ENCODE results near the gene SNX22.
A peak's percentile ranks its signal among the peaks of the same experiment; 100 is the strongest.

The SNX22 gene

GRCh38 chr15:64146041-64146440, 5.5 kb upstream of the SNX22 start:
- peaks cover 5 to 48% (median 34%) of the 10 kb centered on the region in 5 donors for H3K36me3 ChIP-seq (ENCODE audit: control insufficient read depth in 5 of 5, insufficient read depth in 5 of 5, low read length in 5 of 5)
- H3K4me1 ChIP-seq (ENCODE audit: control insufficient read depth in 5 of 5, insufficient read depth in 5 of 5, low read length in 5 of 5), result peaks cover 0 to 24% (median 13%) of the 10 kb centered on the region in 5 donors
- no peaks in the 10 kb centered on the region for H3K27me3 ChIP-seq (ENCODE audit: control insufficient read depth in 5 of 5, insufficient read depth in 4 of 5, low read length in 5 of 5)
- no peak overlapping the region for H3K4me3 ChIP-seq (ENCODE audit: low read depth in 1 of 5, low read length in 5 of 5)
- H3K27ac ChIP-seq (ENCODE audit: low read depth, low read length), result no peak overlapping the region
- H3K9me3 ChIP-seq (ENCODE audit: control insufficient read depth in 5 of 5, low read length in 5 of 5), result no peaks in the 10 kb centered on the region
- no peak overlapping the region for H3K9ac ChIP-seq (ENCODE audit: low read length in 5 of 5)

- Histone ChIP-seq H3K9ac (ENCODE audit: low read length in 5 of 5) (no peak overlapping the region), H3K4me3 (ENCODE audit: low read depth in 1 of 5, low read length in 5 of 5) (no peak overlapping the region), H3K4me1 (ENCODE audit: control insufficient read depth in 5 of 5, insufficient read depth in 5 of 5, low read length in 5 of 5) (peaks cover 0 to 23% (median 16%) of the 10 kb centered on the region in 5 donors), H3K9me3 (ENCODE audit: control insufficient read depth in 5 of 5, low read length in 5 of 5) (no peaks in the 10 kb centered on the region), H3K27me3 (ENCODE audit: control insufficient read depth in 5 of 5, insufficient read depth in 4 of 5, low read length in 5 of 5) (no peaks in the 10 kb centered on the region), H3K27ac (ENCODE audit: low read depth, low read length) (no peak overlapping the region), H3K36me3 (ENCODE audit: control insufficient read depth in 5 of 5, insufficient read depth in 5 of 5, low read length in 5 of 5) (peaks cover 5 to 44% (median 31%) of the 10 kb centered on the region in 5 donors)
Observed at GRCh38 chr15:64146520-64146884, 5.0 kb upstream of the SNX22 start.

- peaks cover 0 to 5% (median 3%) of the 10 kb centered on the region in 5 donors for H3K27me3 ChIP-seq (ENCODE audit: control insufficient read depth in 5 of 5, insufficient read depth in 4 of 5, low read length in 5 of 5)
- H3K4me3 ChIP-seq (ENCODE audit: low read depth in 1 of 5, low read length in 5 of 5), result no peak overlapping the region
- H3K9me3 ChIP-seq (ENCODE audit: control insufficient read depth in 5 of 5, low read length in 5 of 5), result no peaks in the 10 kb centered on the region
- H3K4me1 ChIP-seq (ENCODE audit: control insufficient read depth in 5 of 5, insufficient read depth in 5 of 5, low read length in 5 of 5), result peaks cover 0 to 28% (median 22%) of the 10 kb centered on the region in 5 donors
- H3K36me3 ChIP-seq (ENCODE audit: control insufficient read depth in 5 of 5, insufficient read depth in 5 of 5, low read length in 5 of 5), result peaks cover 5 to 38% (median 25%) of the 10 kb centered on the region in 5 donors
- H3K9ac ChIP-seq (ENCODE audit: low read length in 5 of 5), result no peak overlapping the region
- H3K27ac ChIP-seq (ENCODE audit: low read depth, low read length), result no peak overlapping the region
Observed at GRCh38 chr15:64146885-64147681, 4.4 kb upstream of the SNX22 start.

GRCh38 chr15:64148168-64148567, 3.4 kb upstream of the SNX22 start:
- no peaks in the 10 kb centered on the region for H3K9me3 ChIP-seq (ENCODE audit: control insufficient read depth in 5 of 5, low read length in 5 of 5)
- no peak overlapping the region for H3K27ac ChIP-seq (ENCODE audit: low read depth, low read length)
- H3K4me1 ChIP-seq (ENCODE audit: control insufficient read depth in 5 of 5, insufficient read depth in 5 of 5, low read length in 5 of 5), result peaks cover 2 to 39% (median 33%) of the 10 kb centered on the region in 5 donors
- no peak overlapping the region for H3K9ac ChIP-seq (ENCODE audit: low read length in 5 of 5)
- no peak overlapping the region for H3K4me3 ChIP-seq (ENCODE audit: low read depth in 1 of 5, low read length in 5 of 5)
- H3K27me3 ChIP-seq (ENCODE audit: control insufficient read depth in 5 of 5, insufficient read depth in 4 of 5, low read length in 5 of 5), result peaks cover 0 to 16% (median 14%) of the 10 kb centered on the region in 5 donors
- peaks cover 5 to 28% (median 19%) of the 10 kb centered on the region in 5 donors for H3K36me3 ChIP-seq (ENCODE audit: control insufficient read depth in 5 of 5, insufficient read depth in 5 of 5, low read length in 5 of 5)

- peaks cover 2 to 42% (median 37%) of the 10 kb centered on the region in 5 donors for H3K4me1 ChIP-seq (ENCODE audit: control insufficient read depth in 5 of 5, insufficient read depth in 5 of 5, low read length in 5 of 5)
Observed at GRCh38 chr15:64148581-64148980, 3.0 kb upstream of the SNX22 start.

GRCh38 chr15:64149424-64149823, 2.1 kb upstream of the SNX22 start:
- peaks cover 0 to 17% (median 14%) of the 10 kb centered on the region in 5 donors for H3K27me3 ChIP-seq (ENCODE audit: control insufficient read depth in 5 of 5, insufficient read depth in 4 of 5, low read length in 5 of 5)
- H3K9ac ChIP-seq (ENCODE audit: low read length in 5 of 5), result no peak overlapping the region
- no peak overlapping the region for H3K27ac ChIP-seq (ENCODE audit: low read depth, low read length)
- H3K36me3 ChIP-seq (ENCODE audit: control insufficient read depth in 5 of 5, insufficient read depth in 5 of 5, low read length in 5 of 5), result peaks cover 0 to 20% (median 10%) of the 10 kb centered on the region in 5 donors
- H3K9me3 ChIP-seq (ENCODE audit: control insufficient read depth in 5 of 5, low read length in 5 of 5), result no peaks in the 10 kb centered on the region
- peaks cover 2 to 44% (median 38%) of the 10 kb centered on the region in 5 donors for H3K4me1 ChIP-seq (ENCODE audit: control insufficient read depth in 5 of 5, insufficient read depth in 5 of 5, low read length in 5 of 5)
- no peak overlapping the region for H3K4me3 ChIP-seq (ENCODE audit: low read depth in 1 of 5, low read length in 5 of 5)

More at GRCh38 chr15:64148581-64148980, 3.0 kb upstream of the SNX22 start:
- Histone ChIP-seq H3K27me3 (ENCODE audit: control insufficient read depth in 5 of 5, insufficient read depth in 4 of 5, low read length in 5 of 5) (peaks cover 0 to 17% (median 14%) of the 10 kb centered on the region in 5 donors), H3K4me3 (ENCODE audit: low read depth in 1 of 5, low read length in 5 of 5) (no peak overlapping the region), H3K9ac (ENCODE audit: low read length in 5 of 5) (no peak overlapping the region), H3K27ac (ENCODE audit: low read depth, low read length) (no peak overlapping the region), H3K36me3 (ENCODE audit: control insufficient read depth in 5 of 5, insufficient read depth in 5 of 5, low read length in 5 of 5) (peaks cover 4 to 23% (median 16%) of the 10 kb centered on the region in 5 donors), H3K9me3 (ENCODE audit: control insufficient read depth in 5 of 5, low read length in 5 of 5) (no peaks in the 10 kb centered on the region)

GRCh38 chr15:64149893-64150578, 1.5 kb upstream of the SNX22 start:
- Histone ChIP-seq H3K27ac (ENCODE audit: low read depth, low read length) (no peak overlapping the region), H3K4me1 (ENCODE audit: control insufficient read depth in 5 of 5, insufficient read depth in 5 of 5, low read length in 5 of 5) (peaks cover 2 to 38% (median 32%) of the 10 kb centered on the region in 5 donors), H3K36me3 (ENCODE audit: control insufficient read depth in 5 of 5, insufficient read depth in 5 of 5, low read length in 5 of 5) (peaks cover 0 to 16% (median 8%) of the 10 kb centered on the region in 5 donors), H3K9ac (ENCODE audit: low read length in 5 of 5) (no peak overlapping the region), H3K27me3 (ENCODE audit: control insufficient read depth in 5 of 5, insufficient read depth in 4 of 5, low read length in 5 of 5) (peaks cover 0 to 17% (median 14%) of the 10 kb centered on the region in 5 donors), H3K4me3 (ENCODE audit: low read depth in 1 of 5, low read length in 5 of 5) (no peak overlapping the region), H3K9me3 (ENCODE audit: control insufficient read depth in 5 of 5, low read length in 5 of 5) (no peaks in the 10 kb centered on the region)

- Histone ChIP-seq H3K27ac (ENCODE audit: low read depth, low read length) (no peak overlapping the region), H3K9me3 (ENCODE audit: control insufficient read depth in 5 of 5, low read length in 5 of 5) (no peaks in the 10 kb centered on the region), H3K27me3 (ENCODE audit: control insufficient read depth in 5 of 5, insufficient read depth in 4 of 5, low read length in 5 of 5) (peaks cover 0 to 17% (median 14%) of the 10 kb centered on the region in 5 donors), H3K36me3 (ENCODE audit: control insufficient read depth in 5 of 5, insufficient read depth in 5 of 5, low read length in 5 of 5) (peaks cover 0 to 33% (median 29%) of the 10 kb centered on the region in 5 donors), H3K9ac (ENCODE audit: low read length in 5 of 5) (no peak overlapping the region), H3K4me1 (ENCODE audit: control insufficient read depth in 5 of 5, insufficient read depth in 5 of 5, low read length in 5 of 5) (peaks cover 2 to 43% (median 29%) of the 10 kb centered on the region in 5 donors), H3K4me3 (ENCODE audit: low read depth in 1 of 5, low read length in 5 of 5) (peak overlapping the region in 2 of 5 donors; percentile 52 to 61)
Observed at GRCh38 chr15:64152507-64153387, 1.2 kb downstream of the SNX22 start.

DNA sequence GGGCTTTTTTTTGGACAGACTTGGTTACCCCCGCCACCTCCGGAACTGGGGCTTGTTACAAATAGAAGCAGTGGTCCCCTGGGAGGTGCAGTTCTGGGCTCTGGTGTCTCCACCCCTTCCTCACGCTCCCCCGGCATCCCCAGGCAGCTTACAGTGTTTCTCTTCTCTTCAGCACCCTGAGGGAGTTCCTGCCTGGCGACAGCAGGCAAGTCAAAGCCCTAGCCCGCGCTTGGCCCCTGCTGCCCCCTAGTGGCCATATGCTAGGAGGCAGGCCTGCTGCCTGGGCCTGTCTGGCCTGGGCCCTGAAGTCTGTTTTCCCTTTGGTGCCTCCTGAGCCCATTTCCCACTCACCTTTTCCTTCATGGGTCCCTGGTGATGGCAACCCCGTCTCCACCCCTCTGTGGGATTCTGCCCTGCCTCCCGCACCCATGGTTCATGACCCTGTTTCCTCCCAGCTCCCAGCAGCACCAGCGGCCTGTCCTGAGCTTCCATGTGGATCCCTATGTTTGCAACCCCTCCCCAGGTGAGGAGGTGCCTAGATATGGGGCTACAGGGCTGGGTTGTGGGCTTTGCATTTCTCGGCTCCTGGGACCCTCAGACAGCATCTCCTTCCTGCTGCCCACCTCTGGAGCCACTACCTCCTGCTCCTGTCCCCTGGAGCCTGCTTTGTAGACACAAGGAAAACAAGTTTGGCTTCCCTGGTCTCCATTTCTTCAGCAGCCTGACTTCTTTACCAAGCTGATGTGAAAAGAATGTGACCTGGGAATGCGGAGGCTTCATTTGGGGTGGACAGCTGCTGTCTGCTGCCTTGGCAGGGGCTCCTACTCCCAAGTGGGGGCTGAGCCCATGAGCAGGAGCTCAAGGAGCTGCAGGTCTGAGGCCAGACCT, 2.2 kb downstream of the SNX22 start:
- H3K36me3 ChIP-seq (ENCODE audit: control insufficient read depth in 5 of 5, insufficient read depth in 5 of 5, low read length in 5 of 5), result peaks cover 0 to 43% (median 39%) of the 10 kb centered on the region in 5 donors
- H3K9ac ChIP-seq (ENCODE audit: low read length in 5 of 5), result peak overlapping the region in 1 of 5 donors; percentile 54
- no peak overlapping the region for H3K27ac ChIP-seq (ENCODE audit: low read depth, low read length)
- H3K9me3 ChIP-seq (ENCODE audit: control insufficient read depth in 5 of 5, low read length in 5 of 5), result no peaks in the 10 kb centered on the region
- peaks cover 0 to 17% (median 14%) of the 10 kb centered on the region in 5 donors for H3K27me3 ChIP-seq (ENCODE audit: control insufficient read depth in 5 of 5, insufficient read depth in 4 of 5, low read length in 5 of 5)
- peaks cover 2 to 48% (median 29%) of the 10 kb centered on the region in 5 donors for H3K4me1 ChIP-seq (ENCODE audit: control insufficient read depth in 5 of 5, insufficient read depth in 5 of 5, low read length in 5 of 5)
- peak overlapping the region in 1 of 5 donors; percentile 23 for H3K4me3 ChIP-seq (ENCODE audit: low read depth in 1 of 5, low read length in 5 of 5)
